ENCODE data around the gene GJC1.

DNA sequence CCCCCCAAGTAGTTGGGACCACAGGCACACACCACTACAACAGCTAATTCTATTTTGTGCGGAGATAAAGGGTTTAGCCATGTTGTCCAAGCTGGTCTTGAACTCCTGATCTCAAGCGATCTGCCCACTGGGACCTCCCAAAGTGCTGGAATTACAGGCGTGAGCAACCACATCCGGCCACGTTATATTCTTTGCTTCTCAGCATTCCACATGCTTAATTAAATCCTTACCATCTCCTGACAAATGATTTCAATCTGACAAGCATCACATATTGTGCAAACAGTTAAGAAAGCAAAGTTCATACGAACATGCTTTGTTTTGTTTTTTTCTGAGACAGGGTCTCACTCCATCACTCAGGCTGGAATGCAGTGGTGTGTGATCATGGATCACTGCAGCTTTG is 35.8 kb upstream of the GJC1 start:
- TF ChIP-seq, protein P1, sequence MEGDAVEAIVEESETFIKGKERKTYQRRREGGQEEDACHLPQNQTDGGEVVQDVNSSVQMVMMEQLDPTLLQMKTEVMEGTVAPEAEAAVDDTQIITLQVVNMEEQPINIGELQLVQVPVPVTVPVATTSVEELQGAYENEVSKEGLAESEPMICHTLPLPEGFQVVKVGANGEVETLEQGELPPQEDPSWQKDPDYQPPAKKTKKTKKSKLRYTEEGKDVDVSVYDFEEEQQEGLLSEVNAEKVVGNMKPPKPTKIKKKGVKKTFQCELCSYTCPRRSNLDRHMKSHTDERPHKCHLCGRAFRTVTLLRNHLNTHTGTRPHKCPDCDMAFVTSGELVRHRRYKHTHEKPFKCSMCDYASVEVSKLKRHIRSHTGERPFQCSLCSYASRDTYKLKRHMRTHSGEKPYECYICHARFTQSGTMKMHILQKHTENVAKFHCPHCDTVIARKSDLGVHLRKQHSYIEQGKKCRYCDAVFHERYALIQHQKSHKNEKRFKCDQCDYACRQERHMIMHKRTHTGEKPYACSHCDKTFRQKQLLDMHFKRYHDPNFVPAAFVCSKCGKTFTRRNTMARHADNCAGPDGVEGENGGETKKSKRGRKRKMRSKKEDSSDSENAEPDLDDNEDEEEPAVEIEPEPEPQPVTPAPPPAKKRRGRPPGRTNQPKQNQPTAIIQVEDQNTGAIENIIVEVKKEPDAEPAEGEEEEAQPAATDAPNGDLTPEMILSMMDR (IDR thresholded peaks at IDR 0.05): no peak
- no peak for TF ChIP-seq POLR2A (IDR thresholded peaks at IDR 0.05)
